Erythroblast (primary cell): ENCODE measurements around the gene LY9.

ENCODE experiments used
- DNase-seq, 2 experiments: peaks; one replicate each; lab custom pipeline; 2025; lab: John Stamatoyannopoulos, UW
- GATA1 ChIP-seq: IDR thresholded peaks from 2 replicates; pipeline ENCODE4 v1.6.1; 2011; ENCODE audit warnings: low read depth, mild to moderate bottlenecking, control low read depth, low read length, moderate library complexity
- POLR2A ChIP-seq: IDR thresholded peaks from 2 replicates; pipeline ENCODE4 v1.6.1; 2011; ENCODE audit warnings: mild to moderate bottlenecking, low read length

LY9 gene

DNA sequence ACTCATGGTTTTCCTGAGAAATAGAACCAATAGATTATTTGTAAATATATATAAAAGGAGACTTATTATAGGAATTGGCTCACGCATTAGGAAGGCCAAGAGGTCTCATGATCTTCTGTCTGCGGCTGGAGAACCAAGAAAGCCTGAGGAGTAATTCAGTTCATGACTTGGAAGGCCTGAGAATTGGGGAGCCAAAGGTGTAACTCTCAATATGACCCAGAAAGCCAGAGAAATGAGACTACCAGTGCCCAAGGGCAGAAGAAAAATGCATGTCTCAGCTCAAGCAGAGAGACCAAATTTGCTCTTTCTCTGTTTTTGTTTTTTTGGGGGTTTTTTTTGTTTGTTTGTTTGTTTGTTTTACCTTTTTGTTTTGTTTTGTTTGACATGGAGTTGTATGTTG is 37.5 kb upstream of the LY9 start:
- no peak for DNase-seq
- TF ChIP-seq GATA1: no peak
- no peak for TF ChIP-seq POLR2A

- no peak for DNase-seq
- no peak for TF ChIP-seq POLR2A
- TF ChIP-seq GATA1: no peak
These were observed 36.2 kb upstream of the LY9 start for GRCh38 chr1:160759740-160760139.

DNA sequence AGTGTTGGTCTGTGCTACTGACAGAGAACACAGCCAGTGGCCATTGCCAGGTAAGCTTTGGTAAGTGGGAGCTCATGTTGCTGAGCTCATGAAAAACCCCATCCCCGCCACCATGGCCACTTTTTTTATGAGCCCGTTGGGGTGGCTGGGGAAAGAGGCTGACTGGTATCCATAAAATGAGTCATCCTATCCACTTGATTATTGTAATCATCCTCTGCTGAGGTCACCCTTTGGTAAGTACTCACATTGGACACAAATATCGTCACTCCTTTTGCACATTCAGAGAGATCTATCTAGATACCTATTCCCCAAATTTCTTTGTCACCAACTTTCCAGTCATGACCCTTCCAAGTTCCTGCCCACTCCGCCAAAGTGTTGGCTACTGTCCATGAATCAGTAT is 34.9 kb upstream of the LY9 start:
- TF ChIP-seq POLR2A (no peak), GATA1 (no peak)
- DNase-seq: no peak

DNA sequence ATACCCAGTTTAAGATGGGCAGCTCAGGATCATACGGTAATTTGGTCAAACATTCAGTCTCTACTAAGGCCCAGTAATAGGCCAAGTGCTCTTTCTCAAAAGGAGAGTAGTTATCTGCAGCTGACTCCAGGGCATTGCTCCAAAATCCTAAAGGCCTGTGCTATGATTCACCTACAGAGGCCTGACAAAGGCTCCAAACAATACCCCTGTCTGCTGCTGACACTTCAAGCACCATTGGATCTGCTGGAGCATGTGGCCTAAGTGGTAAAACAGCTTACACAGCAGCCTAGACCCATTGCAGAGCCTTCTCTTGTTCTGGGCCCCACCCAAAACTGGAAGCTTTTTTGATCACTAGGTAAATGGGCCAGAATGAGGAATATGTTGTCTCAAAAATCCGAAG is 34.1 kb upstream of the LY9 start:
- no peak for TF ChIP-seq POLR2A
- TF ChIP-seq GATA1: no peak
- DNase-seq: no peak

DNA sequence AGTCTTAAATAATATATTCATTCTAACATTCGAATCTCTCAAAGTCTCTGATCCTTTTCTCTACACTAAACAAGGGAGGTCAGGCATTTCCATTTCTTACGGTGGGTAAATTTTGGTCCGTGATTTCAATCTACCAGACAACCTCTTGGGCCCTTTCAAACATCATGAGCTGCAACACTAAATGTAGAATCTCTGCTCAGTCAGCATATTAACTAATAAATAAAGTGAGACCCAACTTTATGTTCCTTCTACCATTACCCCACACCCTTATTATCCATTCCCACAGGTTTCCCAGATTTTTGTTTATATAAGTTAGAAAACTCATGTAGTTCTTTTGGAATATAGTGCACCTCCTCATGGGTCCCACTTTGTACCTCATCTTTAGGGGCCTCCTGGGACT is 32.0 kb upstream of the LY9 start:
- no peak for TF ChIP-seq POLR2A
- no peak for TF ChIP-seq GATA1
- no peak for DNase-seq

- DNase-seq: no peak
- no peak for TF ChIP-seq GATA1
- TF ChIP-seq POLR2A: no peak
These were observed 28.3 kb upstream of the LY9 start for GRCh38 chr1:160767395-160768294.

DNA sequence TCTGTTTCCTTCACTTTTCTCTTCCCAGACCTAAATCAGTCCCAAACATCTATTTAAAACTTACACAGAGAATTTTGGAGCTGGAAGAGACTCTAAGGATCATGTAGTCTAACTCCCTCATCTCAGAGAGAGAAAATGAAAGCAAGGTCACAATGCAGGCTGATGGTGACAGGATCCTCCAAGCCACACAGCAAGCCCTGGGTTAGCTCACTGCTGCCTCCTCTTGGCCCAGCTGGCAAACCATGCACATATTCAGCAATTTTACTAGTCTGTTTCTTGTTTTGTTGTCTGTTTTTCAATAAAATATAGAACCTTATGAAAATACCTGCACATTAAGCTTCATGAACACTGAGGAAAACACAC is 27.7 kb upstream of the LY9 start:
- no peak for TF ChIP-seq GATA1
- DNase-seq: peak; percentile 68 to 69

DNA sequence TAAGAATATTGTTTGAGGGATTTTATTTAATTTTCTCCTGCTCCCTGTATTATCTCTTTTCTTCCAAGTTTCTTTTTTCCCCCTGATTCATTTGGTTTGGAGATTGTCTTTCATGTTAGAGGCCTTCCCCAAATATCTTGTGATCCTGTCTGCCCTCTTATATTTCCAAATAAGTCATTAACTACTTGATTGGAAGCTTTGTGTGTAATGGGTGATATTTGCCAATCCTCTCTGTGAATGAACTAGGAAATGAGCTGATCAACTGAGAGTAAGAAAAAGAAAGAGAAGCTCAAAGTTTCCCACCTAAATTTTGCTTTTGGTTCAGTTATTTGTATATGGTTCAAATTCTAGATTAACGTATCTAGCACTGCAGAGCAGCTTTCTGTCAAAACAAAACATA is 23.6 kb upstream of the LY9 start:
- no peak for DNase-seq
- TF ChIP-seq POLR2A (no peak), GATA1 (no peak)

- DNase-seq: no peak
- TF ChIP-seq GATA1 (no peak), POLR2A (no peak)
These were observed 22.9 kb upstream of the LY9 start for GRCh38 chr1:160773093-160773492.

DNA sequence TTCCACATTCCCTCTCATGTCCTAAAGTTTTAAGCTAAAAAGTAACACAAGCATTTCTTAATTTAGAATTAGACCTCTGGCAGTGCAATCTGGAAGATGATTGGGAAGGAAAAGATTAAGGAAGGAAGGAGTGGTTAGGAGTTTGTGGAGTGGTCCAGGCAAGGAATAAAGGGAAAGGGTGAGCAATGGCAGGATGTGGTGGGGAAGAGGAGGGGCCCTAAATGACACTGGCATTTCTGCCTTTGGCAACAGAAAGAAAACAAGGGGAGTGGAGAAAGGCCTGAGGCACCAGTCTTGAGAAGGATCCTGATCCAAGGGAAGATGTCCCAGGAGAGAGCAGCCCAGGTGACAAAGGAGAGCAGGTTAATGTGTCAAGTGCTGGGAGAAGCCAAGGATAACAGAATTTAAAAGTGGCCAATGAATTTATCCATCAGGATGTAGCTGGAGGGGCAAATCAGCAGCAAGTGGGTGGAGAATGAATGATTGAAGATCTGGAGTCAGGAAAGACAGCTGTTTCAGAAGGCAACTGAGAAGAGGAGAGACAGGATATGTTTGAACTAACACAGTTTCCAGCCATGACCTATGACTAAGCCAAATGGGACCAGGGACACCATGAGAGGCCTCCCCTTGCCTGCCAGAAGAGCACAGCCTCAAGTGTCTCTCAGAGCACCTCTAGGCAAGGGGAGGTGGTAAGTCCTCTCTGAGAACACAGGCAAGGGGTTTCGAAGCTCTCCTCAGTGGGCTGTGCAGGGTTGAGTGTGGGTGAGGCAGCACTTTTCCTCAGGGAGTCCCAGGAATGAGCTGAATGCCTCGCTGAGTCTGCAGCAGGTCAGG is 20.9 kb upstream of the LY9 start:
- DNase-seq: no peak
- TF ChIP-seq GATA1 (no peak), POLR2A (no peak)

DNA sequence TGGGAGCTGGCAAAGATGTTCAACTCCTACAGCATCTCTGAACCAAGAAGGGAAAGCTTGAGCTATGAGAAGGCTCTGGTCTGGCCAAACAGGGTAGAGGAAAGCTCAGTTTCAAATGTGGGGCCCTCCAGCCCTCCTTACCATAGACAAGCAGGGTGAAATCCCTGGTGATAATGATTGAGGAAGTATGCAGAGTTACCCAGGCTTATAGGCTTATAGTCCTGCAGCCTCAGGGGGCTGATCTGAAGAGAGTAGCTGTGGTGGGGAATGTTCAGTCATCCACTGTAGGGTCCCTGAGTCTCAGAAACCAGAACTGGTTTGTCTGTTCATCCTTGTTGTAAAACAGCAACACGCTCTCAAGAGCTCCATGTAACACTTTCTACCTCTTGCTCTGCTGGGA is 19.8 kb upstream of the LY9 start:
- TF ChIP-seq GATA1 (no peak), POLR2A (no peak)
- DNase-seq: no peak

GRCh38 chr1:160777486-160778089 is 18.4 kb upstream of the LY9 start:
- DNase-seq: peak; percentile 51 to 67
- TF ChIP-seq GATA1 (no peak), POLR2A (no peak)

DNA sequence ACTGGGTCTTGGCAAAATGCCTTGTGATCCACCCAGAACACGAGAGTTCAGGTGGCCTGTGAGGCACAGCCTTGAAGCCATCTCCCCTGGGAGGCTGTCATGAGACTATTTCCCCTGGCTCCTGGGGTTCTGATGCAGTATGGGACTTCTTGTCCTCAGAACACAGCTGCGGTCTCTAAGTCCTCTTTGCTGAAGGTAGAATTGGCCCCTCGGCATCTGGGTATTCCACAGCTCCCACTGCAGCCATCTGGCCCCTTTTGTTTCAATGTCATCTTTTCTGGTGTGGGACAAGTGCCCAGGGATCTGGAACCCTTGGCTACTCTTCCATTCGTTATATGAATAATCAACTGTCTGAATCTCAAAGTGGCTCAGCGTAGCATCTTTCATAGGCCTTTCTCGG is 17.0 kb upstream of the LY9 start:
- no peak for DNase-seq
- TF ChIP-seq POLR2A (no peak), GATA1 (no peak)
